ENCODE measurements around the gene SH3RF3.

DNA sequence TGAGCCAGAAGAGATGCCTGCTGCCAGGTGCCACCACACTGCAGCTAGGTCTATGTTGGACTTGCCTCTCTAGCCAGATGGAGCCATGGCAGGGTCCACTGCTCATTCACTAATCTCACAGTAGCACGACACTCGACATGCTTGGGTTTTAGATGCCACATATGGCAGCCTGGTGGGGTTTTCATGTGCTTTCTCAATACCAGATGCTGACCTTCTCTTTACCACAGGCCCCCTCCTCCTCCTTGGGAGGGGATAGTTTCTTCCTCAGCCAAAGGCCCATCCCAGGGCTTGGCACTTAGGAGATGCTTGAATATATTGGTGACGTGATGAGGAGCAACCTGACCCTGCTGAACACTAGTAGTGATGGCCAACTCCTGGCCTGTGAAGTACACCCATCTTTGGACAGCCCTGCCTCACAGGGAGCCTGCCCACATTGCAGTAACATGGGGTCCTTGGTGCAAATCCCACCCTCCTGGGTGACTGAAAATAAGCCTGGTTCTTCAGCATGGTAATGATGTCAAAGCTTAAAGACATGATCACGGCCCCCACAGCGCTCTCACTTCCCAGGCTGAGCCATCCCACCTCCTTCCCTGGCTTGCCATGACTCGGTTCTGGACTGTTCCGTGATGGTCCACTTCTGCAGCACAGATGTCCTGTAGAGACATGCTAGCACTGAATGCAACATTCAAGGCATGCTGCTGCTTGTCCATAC, 227.5 kb downstream of the SH3RF3 start:
- TF ChIP-seq, protein P1, sequence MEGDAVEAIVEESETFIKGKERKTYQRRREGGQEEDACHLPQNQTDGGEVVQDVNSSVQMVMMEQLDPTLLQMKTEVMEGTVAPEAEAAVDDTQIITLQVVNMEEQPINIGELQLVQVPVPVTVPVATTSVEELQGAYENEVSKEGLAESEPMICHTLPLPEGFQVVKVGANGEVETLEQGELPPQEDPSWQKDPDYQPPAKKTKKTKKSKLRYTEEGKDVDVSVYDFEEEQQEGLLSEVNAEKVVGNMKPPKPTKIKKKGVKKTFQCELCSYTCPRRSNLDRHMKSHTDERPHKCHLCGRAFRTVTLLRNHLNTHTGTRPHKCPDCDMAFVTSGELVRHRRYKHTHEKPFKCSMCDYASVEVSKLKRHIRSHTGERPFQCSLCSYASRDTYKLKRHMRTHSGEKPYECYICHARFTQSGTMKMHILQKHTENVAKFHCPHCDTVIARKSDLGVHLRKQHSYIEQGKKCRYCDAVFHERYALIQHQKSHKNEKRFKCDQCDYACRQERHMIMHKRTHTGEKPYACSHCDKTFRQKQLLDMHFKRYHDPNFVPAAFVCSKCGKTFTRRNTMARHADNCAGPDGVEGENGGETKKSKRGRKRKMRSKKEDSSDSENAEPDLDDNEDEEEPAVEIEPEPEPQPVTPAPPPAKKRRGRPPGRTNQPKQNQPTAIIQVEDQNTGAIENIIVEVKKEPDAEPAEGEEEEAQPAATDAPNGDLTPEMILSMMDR (IDR thresholded peaks at IDR 0.05) = no peak
- TF ChIP-seq FOSL2 (IDR thresholded peaks at IDR 0.05; ENCODE audit: borderline replicate concordance, low read depth) = no peak
- TF ChIP-seq POLR2AphosphoS5 (IDR thresholded peaks at IDR 0.05; ENCODE audit: low read depth, low read length) = no peak

All from SK-N-SH (cell line).